ENCODE results near the gene RPS3.
A peak's percentile ranks its signal among the peaks of the same experiment; 100 is the strongest.

RPS3 gene

DNA sequence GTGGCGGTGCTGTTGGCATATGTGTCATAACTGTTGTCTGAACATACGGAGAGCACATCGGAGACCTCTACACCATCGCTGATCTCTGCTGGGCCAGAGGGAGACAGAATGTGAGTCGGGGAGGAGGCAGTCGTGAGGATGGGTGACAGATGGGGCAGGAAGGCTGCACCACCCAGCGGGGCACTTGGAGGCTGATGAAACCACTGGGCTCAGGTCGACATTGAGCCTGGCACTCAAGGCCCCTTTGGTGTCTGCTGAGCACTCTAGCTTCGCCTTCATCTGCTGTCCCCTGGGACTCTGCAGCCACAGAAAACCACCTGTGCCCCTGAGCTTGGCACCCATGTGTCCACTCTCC lies 36.2 kb downstream of the RPS3 start:
- no peak for DNase-seq (ENCODE audit: low spot score)

DNA sequence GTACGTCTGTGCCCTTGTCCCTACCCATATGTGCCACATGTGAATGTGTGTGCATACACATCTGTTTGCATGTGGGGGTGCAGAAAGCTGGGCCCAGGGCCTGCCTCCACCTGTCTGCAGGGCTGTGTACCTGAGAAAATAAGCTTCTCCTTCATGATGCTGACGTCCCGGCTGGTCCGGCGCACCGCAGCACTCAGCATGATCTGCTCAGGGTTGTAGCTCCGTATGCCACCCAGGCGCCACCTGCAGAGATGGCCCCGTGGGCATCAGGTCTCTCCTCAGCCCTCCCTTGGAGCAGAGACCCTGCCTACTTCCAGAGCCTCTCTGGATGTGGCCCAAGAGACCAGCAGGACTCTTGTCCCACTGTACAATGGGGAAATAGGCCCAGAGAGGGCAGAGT lies 37.5 kb downstream of the RPS3 start:
- DNase-seq (ENCODE audit: low spot score) = no peak

GRCh38 chr11:75437966-75438659 lies 38.8 kb downstream of the RPS3 start:
- DNase-seq (ENCODE audit: low spot score) = no peak

DNA sequence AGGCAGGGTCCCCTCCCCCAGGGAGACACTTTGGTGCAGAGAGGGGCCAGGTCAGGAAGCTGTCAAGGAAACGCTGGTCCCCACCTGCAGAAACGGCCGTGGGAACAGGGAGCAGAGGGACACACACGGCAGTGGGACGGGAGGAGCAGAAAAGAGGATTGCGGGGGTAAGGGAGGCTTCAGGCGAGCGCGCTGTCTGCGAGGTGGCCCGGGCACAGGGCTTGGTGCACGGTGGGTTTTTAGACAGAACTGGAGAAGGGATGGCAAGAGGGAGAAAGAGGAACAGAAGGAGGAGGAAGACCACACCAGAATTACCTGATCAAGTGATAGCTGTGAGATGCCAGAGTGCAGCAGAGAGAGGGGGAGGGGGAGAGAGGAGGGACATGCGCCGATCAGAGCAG lies 39.7 kb downstream of the RPS3 start:
- DNase-seq (ENCODE audit: low spot score) = no peak

DNA sequence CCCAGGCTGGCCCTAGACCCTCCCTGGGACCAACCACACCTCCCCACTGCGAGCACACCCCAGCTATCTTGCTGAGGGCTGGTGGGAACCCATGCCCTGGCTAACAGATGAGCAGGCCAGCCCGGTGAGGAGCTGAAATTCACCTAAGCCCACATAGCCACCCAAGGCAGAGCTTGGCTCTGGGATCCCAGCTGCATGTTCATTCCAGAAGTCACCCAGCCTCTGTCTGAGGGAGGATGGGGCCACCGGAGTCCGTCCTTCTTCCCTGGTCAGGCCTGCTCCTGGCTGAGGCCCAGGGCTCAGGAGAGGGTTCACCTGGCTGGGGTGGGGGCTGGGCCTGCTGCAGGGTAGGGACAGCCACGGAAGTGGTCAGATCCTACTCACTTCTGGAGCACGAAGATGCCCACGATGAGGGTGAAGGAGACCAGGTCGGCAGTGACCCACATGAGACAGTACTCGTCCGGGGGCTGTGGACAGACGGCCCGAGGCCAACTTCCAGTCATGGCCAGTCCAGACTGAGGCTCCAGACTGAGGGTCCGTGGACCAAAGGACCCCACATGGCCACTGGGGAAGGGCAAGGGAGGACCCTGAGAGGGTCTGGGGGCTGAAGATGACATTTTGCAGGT lies 40.3 kb downstream of the RPS3 start:
- DNase-seq (ENCODE audit: low spot score) = no peak

DNA sequence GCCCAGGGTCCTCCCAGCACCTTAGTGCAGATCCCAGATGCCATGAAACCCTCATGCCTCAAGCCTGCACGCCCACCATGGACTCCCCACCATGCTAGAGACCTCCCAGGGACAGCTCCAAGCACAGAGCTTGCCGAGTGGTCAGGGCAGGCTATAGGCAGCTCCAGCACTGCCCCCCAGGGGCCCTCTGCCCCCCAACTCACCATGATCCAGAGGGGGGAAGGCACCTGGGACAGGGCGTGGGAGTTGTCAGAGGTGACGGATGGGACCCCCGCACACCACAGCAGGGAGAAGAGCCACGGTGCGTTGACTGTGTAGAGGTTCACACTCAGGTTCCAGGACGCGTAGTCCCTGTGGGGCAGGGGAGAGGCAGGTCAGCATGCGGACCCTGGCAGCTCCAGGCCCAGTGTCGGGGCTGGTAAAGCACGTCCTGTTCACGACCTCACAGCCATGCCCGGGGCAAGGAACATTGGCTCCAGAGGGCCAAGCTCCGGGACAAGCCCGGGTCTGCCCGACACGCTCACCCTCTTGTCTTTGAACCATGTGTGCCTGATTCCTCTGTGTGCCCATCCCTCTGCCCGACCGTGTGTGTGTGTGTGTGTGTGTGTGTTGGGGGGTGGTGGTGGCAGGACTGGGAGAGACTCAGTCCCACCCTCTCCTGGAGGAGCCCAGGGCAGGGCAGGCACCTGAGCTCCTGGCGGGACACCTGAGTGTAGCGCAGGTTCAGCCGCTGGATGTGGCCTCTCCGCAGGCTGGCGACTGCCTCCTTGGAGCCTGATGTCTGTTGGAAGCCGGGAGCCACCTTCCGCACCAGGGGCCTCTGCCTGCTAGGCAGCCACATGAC lies 41.9 kb downstream of the RPS3 start:
- DNase-seq (ENCODE audit: low spot score) = no peak

DNA sequence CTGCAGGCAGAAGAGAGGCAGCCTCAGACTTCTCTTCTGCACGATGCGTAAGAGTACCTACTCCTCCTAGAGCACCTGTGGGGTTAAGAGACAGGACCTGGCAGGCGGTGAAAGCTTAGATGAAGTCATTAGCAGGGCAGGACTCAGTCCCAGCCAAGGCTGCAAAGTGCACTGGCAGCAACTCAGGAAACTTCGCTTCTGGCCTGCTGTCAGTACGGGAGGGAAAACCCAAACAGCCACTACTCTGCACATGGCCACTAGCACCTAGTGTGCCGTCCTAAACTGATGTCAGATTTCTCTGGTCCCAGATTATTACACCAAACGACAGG lies 42.5 kb downstream of the RPS3 start:
- no peak for DNase-seq (ENCODE audit: low spot score)

GRCh38 chr11:75442161-75442885 lies 43.0 kb downstream of the RPS3 start:
- DNase-seq (ENCODE audit: low spot score) = no peak

DNA sequence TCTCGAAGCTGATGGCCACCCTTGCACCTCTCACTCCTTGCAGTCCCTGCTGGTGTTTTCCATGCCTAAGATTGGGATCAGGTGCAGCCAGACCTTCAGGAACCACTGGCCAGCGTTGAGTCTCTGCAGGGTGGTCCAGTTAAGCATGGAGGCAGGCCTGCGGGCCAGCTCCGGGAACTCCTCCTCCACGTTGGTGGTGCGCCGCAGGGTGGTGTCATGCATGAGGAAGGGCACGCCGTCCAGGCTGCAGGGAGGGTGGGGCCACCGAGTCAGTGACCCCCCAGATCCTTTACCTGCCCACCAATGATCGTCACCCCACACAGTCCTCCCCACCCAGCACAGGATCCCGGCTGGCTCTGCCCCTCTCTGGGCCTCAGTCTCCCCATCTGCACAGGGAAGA lies 43.7 kb downstream of the RPS3 start:
- no peak for DNase-seq (ENCODE audit: low spot score)

DNA sequence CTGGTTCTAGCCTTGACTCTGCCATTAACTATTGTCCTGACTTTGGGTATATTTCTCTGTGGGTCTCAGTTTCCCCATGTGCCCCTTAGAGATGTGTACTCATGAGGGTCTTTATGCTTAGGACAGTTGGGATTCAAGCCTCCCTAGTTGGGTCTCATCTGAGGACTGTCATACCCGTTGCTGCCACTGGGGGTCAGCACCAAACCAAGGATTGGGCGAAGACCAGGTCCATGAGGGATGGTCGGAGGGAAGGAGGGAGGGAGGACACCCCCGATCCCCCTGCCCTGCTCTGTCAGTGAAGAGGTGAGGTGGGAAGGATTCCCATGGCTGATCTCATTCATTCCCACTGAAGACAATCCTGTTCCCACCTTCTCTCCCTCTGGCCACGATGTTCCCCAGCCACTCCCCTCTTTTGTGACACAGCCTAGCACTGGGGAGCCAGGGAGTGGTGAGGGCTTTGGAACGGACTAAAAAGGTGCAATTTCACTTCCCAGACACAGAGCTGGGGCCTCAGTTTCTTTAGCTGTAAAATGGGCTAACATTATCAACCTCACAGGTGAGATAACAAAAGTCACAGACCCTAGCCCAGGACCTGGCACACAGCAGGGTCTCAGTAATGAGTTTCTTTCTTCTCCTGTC lies 46.1 kb downstream of the RPS3 start:
- DNase-seq (ENCODE audit: low spot score) = peak; percentile 78

- DNase-seq (ENCODE audit: low spot score) = no peak
Observed at GRCh38 chr11:75447415-75447814, 48.1 kb downstream of the RPS3 start.

- no peak for DNase-seq (ENCODE audit: low spot score)
Observed at GRCh38 chr11:75449271-75449670, 50.0 kb downstream of the RPS3 start.

GRCh38 chr11:75449776-75450175 lies 50.5 kb downstream of the RPS3 start:
- no peak for DNase-seq (ENCODE audit: low spot score)

DNA sequence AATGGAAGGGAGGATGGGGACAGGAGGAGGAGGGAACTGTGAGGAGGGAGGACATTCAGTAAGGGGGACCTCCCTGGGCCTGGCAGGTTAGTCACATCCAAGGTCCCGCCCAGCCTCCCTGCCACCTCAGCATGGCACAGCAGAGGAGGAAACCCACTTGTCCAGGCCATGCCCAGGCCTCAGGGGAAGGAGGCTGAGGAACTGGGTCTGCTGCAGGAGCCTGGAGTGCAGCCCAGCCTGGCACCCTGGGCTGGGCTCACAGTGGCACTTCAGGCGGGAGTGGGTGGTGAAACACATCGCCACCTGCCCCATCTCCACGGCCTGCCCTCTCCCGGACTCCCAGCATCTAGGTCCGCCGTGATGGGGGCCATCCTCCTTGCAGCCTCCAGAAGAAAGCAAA lies 50.9 kb downstream of the RPS3 start:
- no peak for DNase-seq (ENCODE audit: low spot score)

- DNase-seq (ENCODE audit: low spot score) = peak; percentile 54
Observed at GRCh38 chr11:75450826-75451821, 51.8 kb downstream of the RPS3 start.

- DNase-seq (ENCODE audit: low spot score) = no peak
Observed at GRCh38 chr11:75453916-75454655, 54.8 kb downstream of the RPS3 start.

DNA sequence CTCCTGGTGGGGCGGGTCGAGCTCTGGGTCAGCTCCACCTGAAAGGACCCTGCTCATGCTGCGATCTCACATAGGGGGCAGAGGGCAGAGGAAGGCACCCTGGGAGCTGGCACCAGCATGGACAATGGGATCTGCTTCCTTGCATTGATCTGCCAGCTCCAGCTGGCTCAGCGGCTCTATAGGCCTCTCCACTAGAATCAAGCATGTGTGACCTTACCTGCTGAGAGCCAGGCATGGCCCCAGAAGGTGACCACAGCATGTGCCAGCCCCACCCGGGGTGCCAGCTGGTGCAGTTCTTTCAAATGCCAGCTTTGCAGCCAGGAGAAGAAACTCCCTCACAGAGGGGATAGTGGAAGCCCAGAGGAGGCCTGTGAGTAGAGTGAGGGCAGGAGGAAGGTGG lies 55.7 kb downstream of the RPS3 start:
- no peak for DNase-seq (ENCODE audit: low spot score)

Data from NAMALWA (cell line).